Measurements from ENCODE around the gene OR4C15. TPM values are rescaled to one million over a fixed set of nuclear protein-coding genes. Genes with fewer than 3 reads are reported as not detected.

The OR4C15 gene
- total RNA-seq (2022; extraction: Qiagen RNA extraction; ENCODE audit: low read depth): not detected in 5 replicates

DNA sequence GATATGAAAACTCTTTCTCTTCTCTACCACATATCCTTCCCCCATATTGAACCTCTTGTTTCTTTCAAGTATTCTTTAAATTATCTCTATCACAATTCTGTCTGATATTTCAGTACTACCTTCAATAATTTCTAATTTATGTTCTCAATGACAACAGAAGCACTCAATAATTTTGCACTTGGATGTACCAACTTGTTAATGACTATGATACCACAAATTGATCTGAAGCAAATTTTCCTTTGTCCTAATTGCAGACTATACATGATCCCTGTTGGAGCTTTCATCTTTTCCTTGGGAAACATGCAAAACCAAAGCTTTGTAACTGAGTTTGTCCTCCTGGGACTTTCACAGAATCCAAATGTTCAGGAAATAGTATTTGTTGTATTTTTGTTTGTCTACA is at the start of gene OR4C15:
TSS of gene OR4C15 (plus strand) at position 301 of the 400 bp plus-strand sequence. CDS start at position 301, 0 bp downstream.

DNA sequence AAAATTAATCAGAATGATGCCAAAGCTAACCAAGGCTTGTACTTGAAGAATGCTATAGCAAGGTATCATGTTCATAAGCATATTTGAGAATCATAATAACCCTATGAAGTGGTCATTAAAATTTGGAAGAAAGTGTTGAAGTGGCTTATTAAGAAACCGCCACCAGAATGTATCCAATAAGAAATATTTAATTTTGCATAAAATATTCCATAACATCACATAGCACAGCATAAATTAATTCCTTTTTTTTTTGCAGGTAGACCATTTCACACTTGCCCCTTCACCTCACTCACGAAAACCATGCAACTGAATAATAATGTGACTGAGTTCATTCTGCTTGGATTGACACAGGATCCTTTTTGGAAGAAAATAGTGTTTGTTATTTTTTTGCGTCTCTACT is 17.6 kb downstream of the OR4C15 start, which contains the start of gene OR4C16:
TSS of gene OR4C16 (plus strand) at position 301 of the 400 bp plus-strand sequence. CDS start at position 301, 0 bp downstream.

Other genes starting within 250 kb of the OR4C15 start
- not detected in 5 replicates for gene OR4A16, start 211.3 kb upstream of the OR4C15 start, total RNA-seq (2022; extraction: Qiagen RNA extraction; ENCODE audit: low read depth)
- not detected in 5 replicates for gene OR4A15, start 186.5 kb upstream of the OR4C15 start, total RNA-seq (2022; extraction: Qiagen RNA extraction; ENCODE audit: low read depth)
- gene OR4C16, start 17.7 kb downstream of the OR4C15 start, total RNA-seq (2022; extraction: Qiagen RNA extraction; ENCODE audit: low read depth): not detected in 5 replicates
- not detected in 5 replicates for gene OR4C11, start 53.2 kb downstream of the OR4C15 start, total RNA-seq (2022; extraction: Qiagen RNA extraction; ENCODE audit: low read depth)
- not detected in 5 replicates for gene OR4P4, start 80.6 kb downstream of the OR4C15 start, total RNA-seq (2022; extraction: Qiagen RNA extraction; ENCODE audit: low read depth)
- gene OR4S2, start 93.9 kb downstream of the OR4C15 start, total RNA-seq (2022; extraction: Qiagen RNA extraction; ENCODE audit: low read depth): not detected in 5 replicates
- gene OR4C6, start 107.7 kb downstream of the OR4C15 start, total RNA-seq (2022; extraction: Qiagen RNA extraction; ENCODE audit: low read depth): not detected in 5 replicates
- gene OR5D13, start 219.0 kb downstream of the OR4C15 start, total RNA-seq (2022; extraction: Qiagen RNA extraction; ENCODE audit: low read depth): not detected in 5 replicates
- gene OR5D14, start 241.1 kb downstream of the OR4C15 start, total RNA-seq (2022; extraction: Qiagen RNA extraction; ENCODE audit: low read depth): not detected in 5 replicates